HL-60 (cell line): ENCODE measurements around the gene CRABP2.

Experiments used
- DNase-seq, 2 experiments: peaks; one replicate each; pipeline ENCODE4 v3.0.0-alpha.2; 2010 to 2020; ENCODE audit warnings: low read depth in 1 of 2, low spot score in 1 of 2
- H3K27ac ChIP-seq: fragments of 250-450 bp; sonication (Bioruptor Pico); replicated peaks from 2 replicates; pipeline ENCODE4 v1.5.1; 2020; ENCODE audit warnings: mild to moderate bottlenecking, moderate library complexity
- H3K27me3 ChIP-seq: fragments of 250-450 bp; sonication (Bioruptor Pico); 2 replicates; pipeline ENCODE4 v1.5.1; 2021; ENCODE audit warnings: mild to moderate bottlenecking, moderate library complexity; ENCODE audit not compliant: insufficient read depth, poor library complexity, severe bottlenecking
- H3K4me3 ChIP-seq: replicated peaks from 2 replicates; pipeline ENCODE4 v1.5.1; 2011; ENCODE audit warnings: mild to moderate bottlenecking, control low read depth, low read length; ENCODE audit not compliant: insufficient read depth
- POLR2AphosphoS5 ChIP-seq: IDR thresholded peaks from 2 replicates; pipeline ENCODE4 v1.6.1; 2012; ENCODE audit warnings: low read depth
- SPI1 ChIP-seq: IDR thresholded peaks from 2 replicates; pipeline ENCODE4 v1.6.1; 2012; ENCODE audit warnings: low read depth, mild to moderate bottlenecking, borderline replicate concordance
- TF ChIP-seq, protein P1 (sequence below): IDR thresholded peaks from 2 replicates; pipeline ENCODE4 v1.6.1; 2012; ENCODE audit warnings: low read depth; ENCODE audit not compliant: insufficient replicate concordance
- TF ChIP-seq, protein P2 (sequence below): IDR thresholded peaks from one replicate; pipeline ENCODE4 v1.5.1; 2011; ENCODE audit warnings: low read length, control low read depth, inconsistent platforms; ENCODE audit not compliant: insufficient read depth

Gene CRABP2

DNA sequence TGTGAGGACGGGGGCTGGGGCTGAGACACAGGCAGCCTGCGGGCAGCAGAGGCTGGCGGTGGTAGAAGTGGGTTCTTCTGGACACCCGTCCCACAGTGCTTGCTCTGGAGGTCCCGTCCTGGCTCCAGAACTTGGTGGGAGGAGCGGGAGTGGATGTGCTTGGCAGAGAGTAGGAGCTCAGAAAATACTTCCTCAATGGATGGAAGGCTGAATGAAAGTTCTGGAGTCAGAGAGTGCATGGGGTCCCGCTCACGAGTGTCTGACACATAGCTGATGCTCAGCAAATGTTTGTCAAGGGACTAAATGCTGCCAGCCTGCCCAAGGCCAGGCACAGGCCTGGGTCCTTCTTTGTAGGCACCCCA is 14.7 kb downstream of the CRABP2 start:
- no peak for TF ChIP-seq SPI1
- Histone ChIP-seq H3K27ac (no peak overlapping the region), H3K4me3 (no peak overlapping the region), H3K27me3 (peaks cover 56% of the 10 kb centered on the region)
- no peak for DNase-seq

DNA sequence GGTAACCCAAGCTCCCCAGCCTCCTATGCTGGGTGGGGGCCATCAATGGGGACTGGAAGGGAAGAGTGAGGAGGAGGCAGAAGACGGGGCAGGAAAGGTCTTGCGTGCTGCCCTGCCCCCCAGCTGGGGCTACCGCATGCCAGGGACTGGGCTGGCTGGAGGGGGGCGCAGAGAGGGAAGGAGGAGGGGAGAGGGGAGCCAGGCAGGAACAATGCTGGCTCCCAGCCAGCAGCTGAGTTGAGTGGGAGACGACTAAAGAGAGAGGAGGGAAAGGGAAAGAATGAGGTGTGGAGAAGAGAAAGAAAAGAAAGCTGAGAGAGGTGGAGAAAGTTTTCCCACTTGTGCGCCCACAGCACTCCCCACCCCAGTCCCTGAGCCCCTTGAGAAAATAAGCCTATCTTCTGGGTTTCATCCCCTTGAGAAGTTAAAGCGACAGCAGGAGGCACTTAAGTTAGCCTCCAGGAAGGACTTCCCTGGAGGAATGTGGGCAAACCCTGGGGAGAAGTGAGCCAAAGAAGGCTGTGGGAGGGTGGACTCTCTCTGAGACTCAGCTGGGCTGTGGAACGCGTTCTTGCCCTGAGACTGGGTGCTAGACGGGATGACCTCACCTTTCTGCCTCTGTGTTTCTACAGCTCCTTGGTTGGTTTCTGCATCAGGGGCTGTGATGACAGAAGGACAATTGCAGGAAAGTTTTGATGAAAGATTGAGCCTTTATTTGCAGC is 15.3 kb downstream of the CRABP2 start:
- no peak for DNase-seq
- Histone ChIP-seq H3K27me3 (peaks cover 62% of the 10 kb centered on the region), H3K27ac (no peak overlapping the region), H3K4me3 (no peak overlapping the region)
- TF ChIP-seq, protein P1, sequence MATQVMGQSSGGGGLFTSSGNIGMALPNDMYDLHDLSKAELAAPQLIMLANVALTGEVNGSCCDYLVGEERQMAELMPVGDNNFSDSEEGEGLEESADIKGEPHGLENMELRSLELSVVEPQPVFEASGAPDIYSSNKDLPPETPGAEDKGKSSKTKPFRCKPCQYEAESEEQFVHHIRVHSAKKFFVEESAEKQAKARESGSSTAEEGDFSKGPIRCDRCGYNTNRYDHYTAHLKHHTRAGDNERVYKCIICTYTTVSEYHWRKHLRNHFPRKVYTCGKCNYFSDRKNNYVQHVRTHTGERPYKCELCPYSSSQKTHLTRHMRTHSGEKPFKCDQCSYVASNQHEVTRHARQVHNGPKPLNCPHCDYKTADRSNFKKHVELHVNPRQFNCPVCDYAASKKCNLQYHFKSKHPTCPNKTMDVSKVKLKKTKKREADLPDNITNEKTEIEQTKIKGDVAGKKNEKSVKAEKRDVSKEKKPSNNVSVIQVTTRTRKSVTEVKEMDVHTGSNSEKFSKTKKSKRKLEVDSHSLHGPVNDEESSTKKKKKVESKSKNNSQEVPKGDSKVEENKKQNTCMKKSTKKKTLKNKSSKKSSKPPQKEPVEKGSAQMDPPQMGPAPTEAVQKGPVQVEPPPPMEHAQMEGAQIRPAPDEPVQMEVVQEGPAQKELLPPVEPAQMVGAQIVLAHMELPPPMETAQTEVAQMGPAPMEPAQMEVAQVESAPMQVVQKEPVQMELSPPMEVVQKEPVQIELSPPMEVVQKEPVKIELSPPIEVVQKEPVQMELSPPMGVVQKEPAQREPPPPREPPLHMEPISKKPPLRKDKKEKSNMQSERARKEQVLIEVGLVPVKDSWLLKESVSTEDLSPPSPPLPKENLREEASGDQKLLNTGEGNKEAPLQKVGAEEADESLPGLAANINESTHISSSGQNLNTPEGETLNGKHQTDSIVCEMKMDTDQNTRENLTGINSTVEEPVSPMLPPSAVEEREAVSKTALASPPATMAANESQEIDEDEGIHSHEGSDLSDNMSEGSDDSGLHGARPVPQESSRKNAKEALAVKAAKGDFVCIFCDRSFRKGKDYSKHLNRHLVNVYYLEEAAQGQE, result no peak

DNA sequence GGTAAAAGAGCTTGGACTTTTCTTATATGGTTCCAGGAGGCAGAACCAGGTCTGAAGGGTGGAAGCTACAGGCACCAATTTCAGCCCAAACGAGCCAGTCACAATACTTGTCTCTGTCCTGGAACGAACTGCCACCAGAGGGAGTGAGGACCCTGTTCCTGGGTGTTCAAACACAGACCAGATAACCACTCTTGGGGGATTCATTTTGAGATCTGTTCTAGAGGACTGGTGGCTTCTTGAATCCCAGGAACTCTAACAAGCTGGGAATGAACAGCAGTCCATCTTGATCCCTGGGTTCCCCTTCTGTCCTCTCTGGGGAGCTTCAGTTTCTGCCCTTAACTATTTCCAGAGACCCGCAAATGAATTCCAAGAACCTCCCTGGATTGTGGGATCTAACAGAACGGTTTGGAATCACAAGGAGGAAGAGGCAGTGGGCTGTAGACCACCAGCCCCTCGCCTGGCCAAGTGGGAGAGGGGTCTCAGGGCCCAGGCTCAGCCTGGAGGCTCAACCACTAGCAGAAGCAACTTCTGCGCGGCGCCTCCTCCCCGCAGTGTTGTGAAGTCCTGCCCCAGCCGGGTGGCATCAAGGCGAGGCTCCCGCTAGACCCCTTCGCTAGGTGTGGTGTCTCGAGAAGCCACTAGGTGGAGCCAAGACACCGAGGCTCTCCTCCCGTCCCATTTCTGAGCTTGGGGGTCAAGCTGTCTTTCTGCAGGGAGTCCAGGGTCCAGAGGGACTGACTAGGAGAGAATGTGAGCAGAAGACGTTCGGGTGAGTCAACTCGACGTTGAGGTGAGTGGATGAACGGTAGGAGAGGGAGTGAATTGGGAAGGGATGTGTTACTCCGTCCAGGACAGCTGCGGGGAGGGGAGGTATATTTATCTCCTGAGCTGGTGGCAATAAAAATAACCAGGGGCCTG is 16.1 kb downstream of the CRABP2 start:
- H3K4me3 ChIP-seq, result no peak overlapping the region
- no peak overlapping the region for H3K27ac ChIP-seq
- TF ChIP-seq, protein P2, sequence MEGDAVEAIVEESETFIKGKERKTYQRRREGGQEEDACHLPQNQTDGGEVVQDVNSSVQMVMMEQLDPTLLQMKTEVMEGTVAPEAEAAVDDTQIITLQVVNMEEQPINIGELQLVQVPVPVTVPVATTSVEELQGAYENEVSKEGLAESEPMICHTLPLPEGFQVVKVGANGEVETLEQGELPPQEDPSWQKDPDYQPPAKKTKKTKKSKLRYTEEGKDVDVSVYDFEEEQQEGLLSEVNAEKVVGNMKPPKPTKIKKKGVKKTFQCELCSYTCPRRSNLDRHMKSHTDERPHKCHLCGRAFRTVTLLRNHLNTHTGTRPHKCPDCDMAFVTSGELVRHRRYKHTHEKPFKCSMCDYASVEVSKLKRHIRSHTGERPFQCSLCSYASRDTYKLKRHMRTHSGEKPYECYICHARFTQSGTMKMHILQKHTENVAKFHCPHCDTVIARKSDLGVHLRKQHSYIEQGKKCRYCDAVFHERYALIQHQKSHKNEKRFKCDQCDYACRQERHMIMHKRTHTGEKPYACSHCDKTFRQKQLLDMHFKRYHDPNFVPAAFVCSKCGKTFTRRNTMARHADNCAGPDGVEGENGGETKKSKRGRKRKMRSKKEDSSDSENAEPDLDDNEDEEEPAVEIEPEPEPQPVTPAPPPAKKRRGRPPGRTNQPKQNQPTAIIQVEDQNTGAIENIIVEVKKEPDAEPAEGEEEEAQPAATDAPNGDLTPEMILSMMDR, result peak; percentile 89
- TF ChIP-seq SPI1, result no peak
- H3K27me3 ChIP-seq, result peaks cover 62% of the 10 kb centered on the region
- peak; percentile 55 to 78 for DNase-seq

DNA sequence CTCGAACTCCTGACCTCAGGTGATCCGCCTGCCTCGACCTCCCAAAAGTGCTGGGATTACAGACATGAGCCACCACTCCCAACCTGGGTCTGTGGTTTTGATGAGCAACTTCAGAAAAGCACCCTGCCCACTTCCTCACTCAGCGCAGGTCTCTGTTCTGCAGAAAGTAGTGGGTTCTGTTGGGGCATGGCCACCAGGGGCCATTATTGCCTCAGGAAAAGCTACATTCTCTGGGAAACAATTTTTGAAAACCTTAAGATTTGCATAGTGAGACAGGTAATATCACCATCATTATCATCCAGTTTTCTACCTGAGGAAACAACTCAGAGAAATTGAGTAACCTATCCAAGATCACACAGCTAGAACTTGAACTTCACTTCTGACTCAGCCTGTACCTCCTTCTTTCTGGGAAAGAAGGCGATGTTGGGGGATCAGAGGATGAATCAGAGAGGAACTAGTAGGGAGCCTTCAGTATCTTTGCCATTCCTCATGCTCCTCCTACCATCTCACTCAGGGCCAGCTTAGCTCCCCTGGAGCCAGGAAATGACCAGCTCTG is 21.1 kb downstream of the CRABP2 start:
- H3K27ac ChIP-seq, result no peak overlapping the region
- peaks cover 64% of the 10 kb centered on the region for H3K27me3 ChIP-seq

More for the DNA sequence above, 21.1 kb downstream of the CRABP2 start:
- no peak overlapping the region for H3K4me3 ChIP-seq
- peak; percentile 79 for TF ChIP-seq SPI1
- TF ChIP-seq, protein P2, result no peak
- no peak for TF ChIP-seq POLR2AphosphoS5
- TF ChIP-seq, protein P1, result no peak
- DNase-seq, result peak in 1 of 2 experiments; percentile 28
